Erythroblast (primary cell): ENCODE data around the gene MAGOHB.
"Not testable (repeated sequence)": the region's sequence is repeated elsewhere in the genome, so short reads cannot be mapped to it uniquely, and the experiment has no call there.

Experiments used
- DNase-seq, 2 experiments: peaks; one replicate each; lab custom pipeline; 2025; lab: John Stamatoyannopoulos, UW
- GATA1 ChIP-seq: IDR thresholded peaks from 2 replicates; pipeline ENCODE4 v1.6.1; 2011; ENCODE audit warnings: low read depth, mild to moderate bottlenecking, control low read depth, low read length, moderate library complexity
- POLR2A ChIP-seq: IDR thresholded peaks from 2 replicates; pipeline ENCODE4 v1.6.1; 2011; ENCODE audit warnings: mild to moderate bottlenecking, low read length

MAGOHB gene

GRCh38 chr12:10623131-10623530, 9.7 kb upstream of the MAGOHB start:
- TF ChIP-seq POLR2A (no peak), GATA1 (no peak)

GRCh38 chr12:10621278-10621677, 7.9 kb upstream of the MAGOHB start:
- DNase-seq, result no peak
- no peak for TF ChIP-seq GATA1
- no peak for TF ChIP-seq POLR2A

More at GRCh38 chr12:10623131-10623530, 9.7 kb upstream of the MAGOHB start:
- DNase-seq, result no peak

GRCh38 chr12:10620078-10620779, 6.8 kb upstream of the MAGOHB start:
- TF ChIP-seq POLR2A (no peak), GATA1 (no peak)
- peak in 1 of 2 experiments; percentile 16 for DNase-seq

- DNase-seq, result peak in 1 of 2 experiments; percentile 47
- TF ChIP-seq POLR2A (no peak), GATA1 (no peak)
Measured at GRCh38 chr12:10618338-10618987, 5.1 kb upstream of the MAGOHB start.

- DNase-seq, result peak in 1 of 2 experiments; percentile 27
- TF ChIP-seq GATA1 (no peak), POLR2A (no peak)
Measured at GRCh38 chr12:10617863-10618262, 4.5 kb upstream of the MAGOHB start.

- DNase-seq, result no peak
- TF ChIP-seq POLR2A, result no peak
- TF ChIP-seq GATA1, result no peak
Measured at GRCh38 chr12:10615532-10615931, 2.1 kb upstream of the MAGOHB start.

GRCh38 chr12:10614056-10614370, 604 bp upstream of the MAGOHB start:
- peak in 1 of 2 experiments; percentile 48 for DNase-seq
- TF ChIP-seq POLR2A, result no peak
- TF ChIP-seq GATA1, result no peak

- DNase-seq, result peak in 1 of 2 experiments; percentile 57
- TF ChIP-seq POLR2A (no peak), GATA1 (no peak)
Measured at GRCh38 chr12:10612984-10613348, 443 bp downstream of the MAGOHB start.

- TF ChIP-seq GATA1 (no peak), POLR2A (no peak)
- peak in 1 of 2 experiments; percentile 33 for DNase-seq
Measured at GRCh38 chr12:10612110-10612509, 1.3 kb downstream of the MAGOHB start.

- not testable (repeated sequence) for DNase-seq
Measured at GRCh38 chr12:10611258-10611657, 2.2 kb downstream of the MAGOHB start.

- TF ChIP-seq POLR2A (peak; percentile 21), GATA1 (no peak)
Measured at GRCh38 chr12:10610188-10610587, 3.2 kb downstream of the MAGOHB start.

GRCh38 chr12:10607885-10608458, 5.4 kb downstream of the MAGOHB start:
- TF ChIP-seq POLR2A (no peak), GATA1 (no peak)
- DNase-seq, result peak; percentile 29 to 39

More at GRCh38 chr12:10610188-10610587, 3.2 kb downstream of the MAGOHB start:
- DNase-seq, result no peak

GRCh38 chr12:10601860-10602259, 11.5 kb downstream of the MAGOHB start:
- DNase-seq, result no peak
- no peak for TF ChIP-seq GATA1
- TF ChIP-seq POLR2A, result no peak

- DNase-seq, result no peak
- TF ChIP-seq GATA1 (no peak), POLR2A (no peak)
Measured at GRCh38 chr12:10600988-10601387, 12.4 kb downstream of the MAGOHB start.

GRCh38 chr12:10595881-10596280, 17.5 kb downstream of the MAGOHB start:
- TF ChIP-seq GATA1 (no peak), POLR2A (no peak)
- no peak for DNase-seq
